Measurements from ENCODE around the gene BOK. TPM values are rescaled to one million over a fixed set of nuclear protein-coding genes. Genes with fewer than 3 reads are reported as not detected.
A peak's percentile ranks its signal among the peaks of the same experiment; 100 is the strongest.

Gene BOK
- total RNA-seq, 1 experiment from 2014 or later: 33.9 TPM

GRCh38 chr2:241561832-241562231 is 3.3 kb downstream of the BOK start:
- Histone ChIP-seq H3K9ac (ENCODE audit: extremely low read depth, insufficient read length, low read length) (no peak overlapping the region), H2BK15ac (ENCODE audit: low read depth, low read length) (no peak overlapping the region), H3K23me2 (ENCODE audit: insufficient read length, low read depth, low read length, poor library complexity, severe bottlenecking) (peaks cover 6% of the 10 kb centered on the region), H3T11ph (ENCODE audit: low read length) (no peak overlapping the region), H4K91ac (ENCODE audit: insufficient read length, low read depth, low read length) (no peak overlapping the region), H3K4ac (ENCODE audit: low read depth, low read length) (no peak overlapping the region), H2AK5ac (ENCODE audit: insufficient read length, low read length) (no peak overlapping the region), H3K27me3 (ENCODE audit: insufficient read depth, low read length) (no peaks in the 10 kb centered on the region), H3K18ac (ENCODE audit: insufficient read length, low read depth, low read length) (no peak overlapping the region), H2BK120ac (ENCODE audit: low read depth, low read length, poor library complexity, severe bottlenecking) (no peak overlapping the region), H3K9me3 (ENCODE audit: control insufficient read depth, low read depth, low read length) (no peaks in the 10 kb centered on the region), H3K79me1 (ENCODE audit: insufficient read depth, low read depth, low read length, poor library complexity, severe bottlenecking) (no peaks in the 10 kb centered on the region), H3K14ac (ENCODE audit: insufficient read depth, low read length) (no peak overlapping the region), H3K79me2 (ENCODE audit: insufficient read depth, low read length) (no peaks in the 10 kb centered on the region; the same call in 1 of the 2 replicates), H2AFZ (ENCODE audit: low read length) (no peak overlapping the region), H2BK20ac (ENCODE audit: low read depth, low read length, poor library complexity, severe bottlenecking) (no peak overlapping the region), H3K23ac (ENCODE audit: insufficient read length, low read depth, low read length) (no peak overlapping the region), H3K4me2 (ENCODE audit: insufficient read depth, insufficient read length, low read length) (no peak overlapping the region), H3K27ac (ENCODE audit: insufficient read length, low read depth, low read length) (no peak overlapping the region), H3K56ac (ENCODE audit: insufficient read length, low read depth, low read length) (no peak overlapping the region), H2BK12ac (ENCODE audit: insufficient read length, low read depth, low read length) (no peak overlapping the region), H3K4me1 (ENCODE audit: insufficient read depth, low read length) (no peaks in the 10 kb centered on the region), H4K5ac (ENCODE audit: insufficient read length, low read depth, low read length) (no peak overlapping the region), H2BK5ac (ENCODE audit: insufficient read length, low read length) (no peak overlapping the region), H4K20me1 (ENCODE audit: control insufficient read depth, insufficient read depth, insufficient read length) (no peaks in the 10 kb centered on the region), H4K8ac (replicated peaks; ENCODE audit: insufficient read length, low read depth, low read length) (no peak overlapping the region)
- peak; percentile 52 for DNase-seq
- Mint-ChIP-seq H3K27me3 (ENCODE audit: low read depth) (no peaks in the 10 kb centered on the region; the same call in 1 of the 2 replicates), H3K36me3 (ENCODE audit: insufficient read depth in 1 of 3, low read depth in 3 of 3) (peaks cover 2 to 8% (median 3%) of the 10 kb centered on the region in 3 experiments; a peak in 4 of 7 replicates), H3K4me1 (peaks cover 8 to 19% of the 10 kb centered on the region in 2 experiments; a peak in 3 of 4 replicates), H3K27ac (no peak overlapping the region), H3K4me3 (no peak overlapping the region), H3K9me3 (peaks cover 0 to 2% of the 10 kb centered on the region in 2 experiments; a peak in 2 of 5 replicates)
- WGBS (ENCODE audit: extremely low coverage, insufficient read length, low lambda C conversion rate): no CpG with 5 or more reads among the region's 18 CpGs
- no peak for TF ChIP-seq CTCF (conservative IDR thresholded peaks at IDR 0.05)
